ENCODE data around the gene LY6G6F. TPM values are rescaled to one million over a fixed set of nuclear protein-coding genes. Genes with fewer than 3 reads are reported as not detected.

LY6G6F gene
- total and polyA plus RNA-seq, 2 donors (not counting 3 experiments of a cell fraction or from before 2014, with no cell fraction given), result not detected

GRCh38 chr6:31663961-31664789, 42.5 kb upstream of the LY6G6F start:
- Histone ChIP-seq H3K4me1 (ENCODE audit: control insufficient read depth, extremely low read depth, insufficient read depth, low read length) (peaks cover 37% of the 10 kb centered on the region), H3K27ac (ENCODE audit: insufficient read depth, low read depth, low read length) (peak overlapping the region; percentile 77), H2AFZ (ENCODE audit: low read depth, low read length) (peak overlapping the region; percentile 23), H3K4me2 (ENCODE audit: insufficient read depth, low read length) (peak overlapping the region; percentile 86), H3K79me2 (ENCODE audit: control insufficient read depth, insufficient read depth, low read length) (peaks cover 43% of the 10 kb centered on the region), H3K36me3 (ENCODE audit: control insufficient read depth in 2 of 2, extremely low read depth in 1 of 2, insufficient read depth in 2 of 2, low read length in 2 of 2) (peaks cover 14 to 18% of the 10 kb centered on the region in 2 experiments), H3K9me3 (replicated peaks; ENCODE audit: control insufficient read depth, insufficient read depth, low read length) (no peaks in the 10 kb centered on the region), H3K4me3 (replicated peaks in 1 of 3; ENCODE audit: insufficient read depth in 1 of 3, low read depth in 1 of 3, low read length in 3 of 3) (peak overlapping the region; percentile 70 to 94 (median 72)), H3K9ac (replicated peaks; ENCODE audit: extremely low read depth, insufficient read depth, low read length) (peak overlapping the region; percentile 79), H3K27me3 (ENCODE audit: control insufficient read depth in 2 of 2, insufficient read depth in 2 of 2, low read length in 2 of 2) (no peaks in the 10 kb centered on the region), H4K20me1 (replicated peaks; ENCODE audit: control insufficient read depth, extremely low read depth, insufficient read depth, low read length) (no peaks in the 10 kb centered on the region), H3K9me1 (replicated peaks; ENCODE audit: control insufficient read depth, extremely low read depth, insufficient read depth, low read length) (no peaks in the 10 kb centered on the region)
- FAIRE-seq (peak; percentile 80), DNase-seq (ENCODE audit: low read depth, low spot score) (peak; percentile 51)
- TF ChIP-seq MAX (IDR thresholded peaks at IDR 0.05; ENCODE audit: insufficient read depth, insufficient read length) (no peak), GATA2 (IDR thresholded peaks at IDR 0.05; ENCODE audit: insufficient read depth, insufficient read length, low read depth, low read length) (no peak), JUN (IDR thresholded peaks at IDR 0.05; ENCODE audit: borderline replicate concordance, insufficient read depth, insufficient read length, low read depth) (peak; percentile 68), POLR2A (IDR thresholded peaks at IDR 0.05; ENCODE audit: low read depth, low read length) (no peak), FOS (IDR thresholded peaks at IDR 0.05; ENCODE audit: borderline replicate concordance, insufficient read depth, low read length) (peak; percentile 60), POLR2AphosphoS5 (IDR thresholded peaks at IDR 0.05; ENCODE audit: insufficient read depth, low read depth, low read length) (no peak), MYC (IDR thresholded peaks at IDR 0.05; ENCODE audit: low read depth, low read length) (no peak), EZH2 (IDR thresholded peaks at IDR 0.05; ENCODE audit: borderline replicate concordance, low read depth, low read length, severe bottlenecking) (no peak), CTCF (IDR thresholded peaks at IDR 0.05; ENCODE audit: extremely low read depth in 1 of 2, insufficient read depth in 1 of 2, low read depth in 1 of 2, low read length in 2 of 2) (no peak)
- ChIA-PET CTCF (interaction anchor here (0.8 to 5.7 kb wide), 10 partner anchors 9 to 143 kb away, joined by 3 to 38 read pairs (median 3); partner anchors contain the start of genes APOM, ATP6V1G2, BAG6 and LSM2), POLR2A (interaction anchor here (0.8 to 1.3 kb wide), 8 partner anchors 11 to 163 kb away, joined by 3 to 5 read pairs (median 4); partner anchors contain the start of genes ABHD16A, BAG6, HSPA1B and LSM2)
- BruUV-seq (replicated peaks), result TSS peak; percentile 18
- intact Hi-C loops (cut with micrococcal nuclease), result loop anchor here (5.0 to 10.0 kb wide), 2 partner anchors 172 to 531 kb away; partner anchors contain the start of genes GPSM3 and PBX2
- dilution Hi-C loops (cut with MboI; ENCODE audit: extremely low pct_ligation_motif_present, low sequenced_read_pairs), result no loop called here

Measured in endothelial cell of umbilical vein (primary cell).